Suppressor macrophage treated with lipopolysaccharide for 4 hours (primary cell): ENCODE measurements around the gene DENND5B.
"Not testable (repeated sequence)": the region's sequence is repeated elsewhere in the genome, so short reads cannot be mapped to it uniquely, and the experiment has no call there.

Source experiments
- DNase-seq: peaks from one replicate; pipeline ENCODE4 v3.0.0-alpha.2; 2020

DENND5B gene

DNA sequence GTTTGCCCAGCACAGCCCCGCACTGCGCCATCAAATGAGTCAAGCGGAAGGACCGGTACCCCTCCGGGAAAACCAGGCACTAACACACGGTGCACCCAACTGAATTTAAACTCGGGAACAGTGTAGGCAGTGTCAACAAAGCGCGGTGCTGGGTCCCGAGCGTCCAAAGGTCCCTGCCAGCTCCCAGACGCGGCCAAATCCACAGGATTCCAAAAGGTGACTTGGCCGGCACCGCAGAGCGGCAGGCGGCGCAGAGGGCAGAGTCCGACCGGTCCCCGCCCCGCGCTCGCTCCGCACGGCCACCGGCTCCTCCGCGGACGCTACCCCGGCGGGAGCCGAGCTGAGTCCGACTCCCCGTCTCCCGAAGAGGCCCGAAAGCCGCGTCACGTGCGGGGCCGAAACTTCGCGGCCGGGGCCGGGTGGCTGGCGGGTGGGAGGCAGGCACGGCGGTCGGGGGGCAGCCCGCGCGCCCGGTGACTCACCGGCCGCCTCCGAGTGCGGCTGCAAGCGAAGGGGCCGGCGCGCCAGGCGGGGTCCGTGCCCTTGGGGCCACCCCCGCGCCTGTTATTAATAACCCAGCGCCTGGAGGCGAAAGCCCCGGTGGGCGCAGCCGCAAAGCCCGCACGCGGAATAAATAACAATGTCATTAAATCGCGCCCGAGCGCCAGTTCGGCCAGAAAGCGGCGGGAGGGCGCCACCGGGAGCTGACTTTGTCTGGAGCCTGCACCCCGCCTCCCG is 863 bp downstream of the DENND5B start:
- DNase-seq, result peak; percentile 64

DNA sequence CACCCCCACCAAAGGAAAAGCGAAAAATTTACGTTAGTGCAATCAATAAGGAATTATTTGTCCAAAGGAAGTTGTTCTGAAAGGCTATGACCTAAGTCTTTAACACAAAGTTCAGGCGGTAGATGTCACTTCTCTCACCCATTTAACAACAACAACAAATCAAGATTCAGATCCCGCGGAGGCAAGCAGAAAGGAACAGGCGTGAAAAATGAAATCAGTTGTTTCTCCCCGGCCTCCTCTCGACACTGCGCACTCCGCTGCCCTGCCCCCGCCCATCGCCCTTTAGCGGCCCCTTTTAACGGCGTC is 1.4 kb downstream of the DENND5B start:
- peak; percentile 71 for DNase-seq

- DNase-seq, result no peak
These were observed 2.0 kb downstream of the DENND5B start for GRCh38 chr12:31588976-31589375.

GRCh38 chr12:31586728-31587127 is 4.2 kb downstream of the DENND5B start:
- DNase-seq, result no peak

DNA sequence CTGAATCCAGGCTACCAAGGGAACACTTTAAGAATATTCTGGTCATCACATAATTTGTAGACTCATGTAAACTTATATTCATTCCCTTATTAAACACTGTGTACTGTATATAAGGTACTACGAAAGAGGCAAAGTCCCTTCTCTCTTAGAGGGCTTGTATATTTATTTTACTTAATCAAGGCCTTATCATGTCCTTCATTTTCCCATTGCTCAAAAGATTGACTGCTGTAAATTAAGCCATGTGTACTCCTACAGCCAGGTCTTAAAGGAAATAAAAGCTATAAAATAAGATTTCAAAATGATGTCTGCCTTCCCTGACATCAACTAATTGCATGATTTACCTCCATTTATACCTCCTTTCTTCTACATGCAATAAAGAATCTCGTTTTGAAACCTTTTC is 5.0 kb downstream of the DENND5B start:
- no peak for DNase-seq

DNA sequence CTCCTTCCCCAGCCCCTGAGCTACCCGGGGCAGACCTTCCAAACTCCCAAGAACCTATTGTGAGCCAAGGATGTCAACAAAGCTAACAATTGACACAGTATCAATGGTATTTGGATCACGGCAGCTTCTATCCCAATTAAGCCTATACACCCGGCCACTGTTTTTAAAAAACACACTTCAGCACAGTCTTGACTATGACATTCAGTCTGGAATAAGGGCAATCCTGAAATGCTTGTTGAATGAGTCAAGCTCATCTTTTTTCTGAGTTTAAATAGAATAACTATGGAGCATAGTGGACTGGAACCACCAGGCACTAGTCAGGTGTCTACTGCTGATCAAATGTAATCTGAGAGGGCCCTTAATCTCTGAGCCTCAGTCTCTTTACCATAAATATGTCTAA is 5.7 kb downstream of the DENND5B start:
- DNase-seq, result no peak

DNA sequence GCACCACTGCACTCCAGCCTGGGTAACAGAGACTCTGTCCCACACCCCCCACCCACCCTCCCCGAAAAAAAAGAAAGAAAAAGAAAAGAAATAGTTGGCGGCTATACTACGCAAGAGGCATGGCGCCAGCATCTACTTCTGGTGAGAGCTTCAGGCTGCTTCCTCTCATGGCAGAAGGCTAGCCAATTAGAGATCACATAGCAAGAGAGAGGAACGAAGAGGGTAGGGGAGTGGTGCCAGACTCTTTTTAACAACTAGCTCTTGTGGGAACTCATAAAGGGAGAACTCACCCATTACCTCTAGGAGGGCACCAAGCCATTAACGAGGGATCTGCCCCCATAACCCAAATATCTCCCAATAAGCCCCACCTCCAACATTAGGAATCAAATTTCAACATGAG is 6.2 kb downstream of the DENND5B start:
- DNase-seq, result no peak

- DNase-seq, result no peak
These were observed 7.1 kb downstream of the DENND5B start for GRCh38 chr12:31583878-31584277.

GRCh38 chr12:31582155-31582554 is 8.8 kb downstream of the DENND5B start:
- DNase-seq, result no peak

GRCh38 chr12:31578632-31579031 is 12.3 kb downstream of the DENND5B start:
- DNase-seq, result no peak

GRCh38 chr12:31574803-31575575 is 15.9 kb downstream of the DENND5B start:
- DNase-seq, result peak; percentile 54

DNA sequence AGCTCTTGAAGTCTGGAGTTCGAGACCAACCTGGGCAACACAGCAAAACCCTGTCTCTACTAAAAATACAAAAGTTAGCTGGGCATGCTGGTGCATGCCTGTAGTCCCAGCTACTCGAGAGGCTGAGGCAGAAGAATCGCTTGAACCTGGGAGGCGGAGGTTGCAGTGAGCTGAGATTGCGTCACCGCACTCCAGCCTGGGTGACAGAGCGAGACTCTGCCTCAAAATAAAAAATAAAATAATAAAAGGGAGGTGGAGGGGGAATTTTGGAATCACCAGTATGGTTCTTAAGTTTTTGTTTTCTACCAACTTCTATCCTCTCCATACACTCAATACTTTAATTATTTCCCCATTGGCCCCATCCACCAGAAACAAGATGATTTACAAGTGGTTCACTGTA is 16.6 kb downstream of the DENND5B start:
- not testable (repeated sequence) for DNase-seq

GRCh38 chr12:31572900-31573600 is 17.9 kb downstream of the DENND5B start:
- no peak for DNase-seq

- DNase-seq, result no peak
These were observed 20.1 kb downstream of the DENND5B start for GRCh38 chr12:31570880-31571279.

DNA sequence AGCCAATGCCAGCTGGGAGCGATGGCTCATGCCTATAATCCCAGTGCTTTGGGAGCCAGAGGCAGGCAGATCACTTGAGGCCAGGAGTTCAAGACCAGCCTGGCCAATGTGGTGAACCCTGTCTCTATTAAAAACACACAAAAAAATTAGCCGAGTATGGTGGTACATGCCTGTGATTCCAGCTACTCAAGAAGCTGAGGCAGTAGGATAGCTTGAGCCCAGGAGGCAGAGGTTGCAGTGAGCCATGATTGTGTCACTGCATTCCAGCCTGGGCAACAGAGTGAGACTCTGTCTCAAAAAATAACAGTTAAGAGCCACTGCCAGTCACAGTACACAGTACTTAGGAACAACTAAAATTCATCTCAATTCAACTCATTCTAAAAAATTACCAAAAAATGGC is 21.4 kb downstream of the DENND5B start:
- not testable (repeated sequence) for DNase-seq

GRCh38 chr12:31568498-31568897 is 22.4 kb downstream of the DENND5B start:
- DNase-seq, result no peak

DNA sequence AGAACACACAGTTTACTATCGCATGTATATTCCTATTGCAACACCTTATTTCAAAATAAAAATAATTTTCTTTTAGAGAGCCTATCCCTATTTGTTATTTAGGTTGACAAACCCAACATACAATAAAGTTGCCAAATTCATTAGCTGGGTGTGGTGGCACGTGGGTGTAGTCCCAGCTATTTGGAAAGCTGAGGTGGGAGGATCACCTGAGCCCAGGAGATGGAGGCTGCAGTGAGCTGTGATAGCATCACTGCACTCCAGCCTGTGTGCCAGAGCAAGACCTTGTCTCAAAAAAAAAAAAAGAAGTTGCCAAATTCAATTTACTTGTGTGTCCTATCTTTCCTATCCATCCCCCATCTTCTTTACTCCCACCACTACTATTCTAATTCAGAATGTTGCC is 23.9 kb downstream of the DENND5B start:
- no peak for DNase-seq

- no peak for DNase-seq
These were observed 24.4 kb downstream of the DENND5B start for GRCh38 chr12:31566547-31566946.

DNA sequence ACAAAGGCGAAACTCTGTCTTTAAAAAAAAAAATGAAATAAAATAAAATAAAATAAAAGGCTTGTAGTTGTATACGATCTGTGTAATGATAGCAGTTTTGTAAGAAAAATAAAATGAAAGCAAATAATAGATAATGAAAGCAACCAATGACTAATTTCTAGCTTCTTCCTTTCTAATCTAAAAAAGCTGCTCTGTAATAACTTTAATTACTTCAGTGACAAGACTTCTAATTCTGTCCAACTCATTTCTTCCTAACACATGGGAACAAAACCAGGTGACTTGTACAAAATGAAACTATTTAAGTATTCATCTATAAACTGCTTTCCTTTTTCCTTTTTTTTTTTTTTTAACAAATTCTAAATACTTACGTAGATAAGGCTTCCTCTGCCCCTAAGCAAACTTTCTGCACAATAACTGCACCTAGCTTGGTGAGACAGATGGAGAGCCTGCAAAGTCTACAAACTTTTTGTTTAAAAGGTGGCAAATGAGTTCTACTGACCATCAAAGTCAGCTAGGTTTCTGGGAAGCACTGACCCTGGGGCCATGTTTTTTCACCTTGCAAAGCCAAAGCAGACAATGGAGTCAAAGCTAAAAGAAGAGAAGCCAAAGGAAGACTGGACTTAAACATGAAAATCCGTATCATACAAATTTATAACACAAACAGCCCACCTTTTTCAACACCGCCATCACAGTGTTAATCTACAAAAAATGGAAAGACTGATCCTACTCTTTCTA is 28.2 kb downstream of the DENND5B start:
- DNase-seq, result peak; percentile 3

DNA sequence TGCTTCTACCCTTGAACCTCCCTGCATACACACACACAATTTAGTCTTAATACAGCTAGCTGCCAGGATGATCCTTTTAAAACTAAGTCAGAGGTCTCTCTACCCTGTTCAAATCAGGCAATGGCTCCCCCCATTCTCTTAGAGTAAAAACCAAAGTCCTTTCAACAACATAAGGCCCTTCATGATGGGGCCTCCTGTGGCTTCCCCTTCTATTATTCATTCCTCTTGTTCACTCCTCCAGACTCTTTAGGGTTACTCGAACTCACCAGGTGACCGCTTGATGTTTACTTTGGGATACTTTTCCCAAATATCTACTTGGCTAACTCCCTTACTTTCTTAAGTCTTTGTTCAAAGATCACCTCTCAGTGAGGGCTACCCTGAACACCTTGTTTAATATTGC is 30.4 kb downstream of the DENND5B start:
- DNase-seq, result no peak

GRCh38 chr12:31558521-31558920 is 32.4 kb downstream of the DENND5B start:
- DNase-seq, result no peak

GRCh38 chr12:31557707-31558106 is 33.2 kb downstream of the DENND5B start:
- no peak for DNase-seq

GRCh38 chr12:31555466-31555865 is 35.5 kb downstream of the DENND5B start:
- DNase-seq, result not testable (repeated sequence)
